NCI-H1930 (cell line): Measurements from ENCODE around the gene UPB1.

Experiments
- DNase-seq, 2 experiments: peaks; one replicate each; lab custom pipeline; 2025; lab: John Stamatoyannopoulos, UW

UPB1 gene

GRCh38 chr22:24494528-24495364 lies at the start of gene UPB1:
TSS of gene UPB1 (plus strand) at chr22:24495332. CDS start at chr22:24495404, 72 bp downstream.
- DNase-seq = no peak

- no peak for DNase-seq
These were observed 49.5 kb upstream of the UPB1 start for GRCh38 chr22:24445481-24446259.

GRCh38 chr22:24446260-24446611 lies 48.9 kb upstream of the UPB1 start:
- DNase-seq = no peak

GRCh38 chr22:24450610-24451009 lies 44.5 kb upstream of the UPB1 start:
- DNase-seq = no peak

GRCh38 chr22:24451162-24451561 lies 44.0 kb upstream of the UPB1 start:
- no peak for DNase-seq

- no peak for DNase-seq
These were observed 41.3 kb upstream of the UPB1 start for GRCh38 chr22:24453853-24454252.

- no peak for DNase-seq
These were observed 40.1 kb upstream of the UPB1 start for GRCh38 chr22:24455039-24455438.

- no peak for DNase-seq
These were observed 39.2 kb upstream of the UPB1 start for GRCh38 chr22:24455751-24456426.

- DNase-seq = no peak
These were observed 37.2 kb upstream of the UPB1 start for GRCh38 chr22:24457894-24458420.

- DNase-seq = no peak
These were observed 35.2 kb upstream of the UPB1 start for GRCh38 chr22:24459911-24460310.

GRCh38 chr22:24460418-24461089 lies 34.6 kb upstream of the UPB1 start:
- DNase-seq = no peak

GRCh38 chr22:24463071-24463760 lies 31.9 kb upstream of the UPB1 start:
- DNase-seq = no peak

GRCh38 chr22:24465566-24465965 lies 29.6 kb upstream of the UPB1 start:
- no peak for DNase-seq

GRCh38 chr22:24465975-24466374 lies 29.2 kb upstream of the UPB1 start:
- no peak for DNase-seq

- DNase-seq = no peak
These were observed 28.3 kb upstream of the UPB1 start for GRCh38 chr22:24466716-24467328.

GRCh38 chr22:24467340-24467739 lies 27.8 kb upstream of the UPB1 start:
- no peak for DNase-seq

- DNase-seq = no peak
These were observed 23.6 kb upstream of the UPB1 start for GRCh38 chr22:24471570-24471969.

GRCh38 chr22:24473284-24473683 lies 21.8 kb upstream of the UPB1 start:
- no peak for DNase-seq

- no peak for DNase-seq
These were observed 20.9 kb upstream of the UPB1 start for GRCh38 chr22:24474221-24474620.

GRCh38 chr22:24474649-24475255 lies 20.4 kb upstream of the UPB1 start:
- DNase-seq = no peak
